IMR-90 (cell line): ENCODE data around the gene SLBP.

ENCODE experiments used
- BHLHE40 ChIP-seq: fragments of 150-350 bp; IDR thresholded peaks from 2 replicates; pipeline ENCODE4 v1.6.1; 2016; ENCODE audit warnings: mild to moderate bottlenecking, low read depth, low read length
- CEBPB ChIP-seq: IDR thresholded peaks from 2 replicates; pipeline ENCODE4 v1.6.1; 2012; ENCODE audit warnings: low read depth, low read length, improper control_type of control experiment
- CHD1 ChIP-seq: IDR thresholded peaks from 2 replicates; pipeline ENCODE4 v1.6.1; 2012; ENCODE audit warnings: low read depth, low read length, improper control_type of control experiment
- MAZ ChIP-seq: IDR thresholded peaks from 2 replicates; pipeline ENCODE4 v1.6.1; 2012; ENCODE audit warnings: low read depth, mild to moderate bottlenecking, low read length, improper control_type of control experiment, moderate library complexity, borderline replicate concordance
- MXI1 ChIP-seq: IDR thresholded peaks from 2 replicates; pipeline ENCODE4 v1.6.1; 2012; ENCODE audit warnings: low read depth, mild to moderate bottlenecking, low read length, moderate library complexity, borderline replicate concordance
- NFE2L2 ChIP-seq: fragments of 150-350 bp; IDR thresholded peaks from 2 replicates; pipeline ENCODE4 v1.6.1; 2016; ENCODE audit warnings: low read depth, mild to moderate bottlenecking, low read length
- POLR2A ChIP-seq: IDR thresholded peaks from 2 replicates; pipeline ENCODE4 v1.6.1; 2012; ENCODE audit warnings: mild to moderate bottlenecking, low read depth, low read length
- RAD21 ChIP-seq: IDR thresholded peaks from 2 replicates; pipeline ENCODE4 v1.6.1; 2012; ENCODE audit warnings: low read length, improper control_type of control experiment
- RFX5 ChIP-seq: IDR thresholded peaks from 2 replicates; pipeline ENCODE4 v1.8.0; 2012; ENCODE audit warnings: low read depth, mild to moderate bottlenecking, low read length, moderate library complexity
- SMC3 ChIP-seq: fragments of 150-350 bp; IDR thresholded peaks from 2 replicates; pipeline ENCODE4 v1.6.1; 2016; ENCODE audit warnings: low read depth, mild to moderate bottlenecking, antibody characterized with exemption, low read length, moderate library complexity
- TF ChIP-seq, protein P1 (sequence below): conservative IDR thresholded peaks from 2 replicates; pipeline ENCODE4 v1.5.1; 2012; ENCODE audit warnings: mild to moderate bottlenecking, low read depth, low read length, improper control_type of control experiment

- no peak for TF ChIP-seq NFE2L2
- no peak for TF ChIP-seq POLR2A
- no peak for TF ChIP-seq RFX5
- no peak for TF ChIP-seq MAZ
- TF ChIP-seq, protein P1, sequence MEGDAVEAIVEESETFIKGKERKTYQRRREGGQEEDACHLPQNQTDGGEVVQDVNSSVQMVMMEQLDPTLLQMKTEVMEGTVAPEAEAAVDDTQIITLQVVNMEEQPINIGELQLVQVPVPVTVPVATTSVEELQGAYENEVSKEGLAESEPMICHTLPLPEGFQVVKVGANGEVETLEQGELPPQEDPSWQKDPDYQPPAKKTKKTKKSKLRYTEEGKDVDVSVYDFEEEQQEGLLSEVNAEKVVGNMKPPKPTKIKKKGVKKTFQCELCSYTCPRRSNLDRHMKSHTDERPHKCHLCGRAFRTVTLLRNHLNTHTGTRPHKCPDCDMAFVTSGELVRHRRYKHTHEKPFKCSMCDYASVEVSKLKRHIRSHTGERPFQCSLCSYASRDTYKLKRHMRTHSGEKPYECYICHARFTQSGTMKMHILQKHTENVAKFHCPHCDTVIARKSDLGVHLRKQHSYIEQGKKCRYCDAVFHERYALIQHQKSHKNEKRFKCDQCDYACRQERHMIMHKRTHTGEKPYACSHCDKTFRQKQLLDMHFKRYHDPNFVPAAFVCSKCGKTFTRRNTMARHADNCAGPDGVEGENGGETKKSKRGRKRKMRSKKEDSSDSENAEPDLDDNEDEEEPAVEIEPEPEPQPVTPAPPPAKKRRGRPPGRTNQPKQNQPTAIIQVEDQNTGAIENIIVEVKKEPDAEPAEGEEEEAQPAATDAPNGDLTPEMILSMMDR = no peak
- TF ChIP-seq CEBPB = no peak
- no peak for TF ChIP-seq MXI1
- TF ChIP-seq RAD21 = no peak
- TF ChIP-seq CHD1 = no peak
- no peak for TF ChIP-seq BHLHE40
- no peak for TF ChIP-seq SMC3
These were observed 25.6 kb downstream of the SLBP start for GRCh38 chr4:1686440-1687036.
